ENCODE measurements around the gene TMEM132D. TPM values are rescaled to one million over a fixed set of nuclear protein-coding genes. Genes with fewer than 3 reads are reported as not detected.

The TMEM132D gene
- total and polyA plus RNA-seq, 2 experiments from 2014 or later, result not detected

- no peak for DNase-seq
- Histone ChIP-seq H3K4me3 (no peak overlapping the region), H3F3A (ENCODE audit: insufficient read depth) (no peaks in the 10 kb centered on the region), H3K9me3 (ENCODE audit: low read depth) (no peaks in the 10 kb centered on the region), H3K4me1 (ENCODE audit: insufficient read depth) (no peaks in the 10 kb centered on the region), H2AFZ (no peak overlapping the region), H3K27me3 (replicated peaks; ENCODE audit: insufficient read depth) (no peaks in the 10 kb centered on the region), H3K4me2 (ENCODE audit: unreplicated experiment) (no peak overlapping the region), H3K27ac (no peak overlapping the region), H4K20me1 (ENCODE audit: insufficient read depth) (no peaks in the 10 kb centered on the region), H3K36me3 (ENCODE audit: low read depth) (no peaks in the 10 kb centered on the region), H3K9ac (no peak overlapping the region), H3K9me2 (ENCODE audit: insufficient read depth) (no peaks in the 10 kb centered on the region), H3K79me2 (ENCODE audit: insufficient read depth) (no peaks in the 10 kb centered on the region)
- whole genome bisulfite sequencing, 2 experiments (ENCODE audit: low coverage in 1 of 2, low lambda C conversion rate in 2 of 2, missing lambda C conversion rate in 2 of 2), result 28 to 31% methylated on average over 2 of the region's 2 CpGs
- in situ Hi-C loops (cut with MboI), result no loop called here
- TF ChIP-seq EZH2phosphoT487 (IDR thresholded peaks at IDR 0.05; ENCODE audit: insufficient read depth, low read depth) (no peak), EZH2 (IDR thresholded peaks at IDR 0.05; ENCODE audit: insufficient read depth, poor library complexity, severe bottlenecking) (no peak)
These were observed 75.9 kb downstream of the TMEM132D start for GRCh38 chr12:129827866-129828384.

DNA sequence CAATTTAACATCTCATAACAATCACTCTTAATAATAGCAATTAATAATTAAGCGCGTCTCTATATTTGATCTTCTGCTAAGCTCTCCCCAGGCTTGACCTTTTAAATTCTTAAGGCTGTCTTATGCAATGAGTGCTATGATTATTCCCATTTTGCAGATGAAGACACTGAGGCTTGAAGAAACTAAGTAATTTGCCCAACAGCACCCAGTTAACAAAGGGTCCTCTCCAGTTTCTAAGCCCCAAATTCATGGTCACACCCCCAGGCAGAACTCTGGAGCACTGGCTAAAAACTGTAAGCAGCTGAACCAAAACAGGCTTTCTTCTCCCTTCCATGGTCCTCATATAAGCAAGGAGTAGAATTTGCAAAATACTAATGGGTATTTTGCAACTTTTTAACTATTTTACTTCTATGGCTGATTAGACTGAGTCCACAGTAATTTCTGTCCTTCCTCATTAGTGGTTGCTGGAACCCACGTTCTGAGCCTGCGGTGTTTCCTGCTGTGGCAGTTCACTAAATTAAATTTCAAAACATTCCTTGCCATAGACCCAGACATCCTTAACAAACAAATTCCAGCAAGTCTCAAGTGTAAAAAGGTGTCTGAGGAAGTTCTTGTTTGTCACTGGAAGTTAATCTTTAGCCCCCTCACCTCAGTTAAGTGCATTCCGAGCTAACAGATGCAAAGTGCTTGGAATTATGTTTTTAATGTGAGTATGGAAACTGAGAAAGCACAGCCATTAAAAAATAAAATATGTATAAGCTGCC, 76.5 kb downstream of the TMEM132D start:
- in situ Hi-C loops (cut with MboI), result no loop called here
- Histone ChIP-seq H3K27me3 (replicated peaks; ENCODE audit: insufficient read depth) (no peaks in the 10 kb centered on the region), H3K9me2 (ENCODE audit: insufficient read depth) (no peaks in the 10 kb centered on the region), H4K20me1 (ENCODE audit: insufficient read depth) (no peaks in the 10 kb centered on the region), H3K79me2 (ENCODE audit: insufficient read depth) (no peaks in the 10 kb centered on the region), H3K4me1 (ENCODE audit: insufficient read depth) (no peaks in the 10 kb centered on the region), H3K4me3 (no peak overlapping the region), H3K9me3 (ENCODE audit: low read depth) (no peaks in the 10 kb centered on the region), H3K36me3 (ENCODE audit: low read depth) (no peaks in the 10 kb centered on the region), H3F3A (ENCODE audit: insufficient read depth) (no peaks in the 10 kb centered on the region), H3K27ac (no peak overlapping the region), H2AFZ (no peak overlapping the region), H3K9ac (no peak overlapping the region), H3K4me2 (ENCODE audit: unreplicated experiment) (no peak overlapping the region)
- DNase-seq, result no peak
- TF ChIP-seq EZH2 (IDR thresholded peaks at IDR 0.05; ENCODE audit: insufficient read depth, poor library complexity, severe bottlenecking) (no peak), EZH2phosphoT487 (IDR thresholded peaks at IDR 0.05; ENCODE audit: insufficient read depth, low read depth) (no peak)
- WGBS, 2 experiments (ENCODE audit: low coverage in 1 of 2, low lambda C conversion rate in 2 of 2, missing lambda C conversion rate in 2 of 2), result 41% methylated on average over 5 of the region's 5 CpGs

- H3K4me1 ChIP-seq (ENCODE audit: insufficient read depth), result no peaks in the 10 kb centered on the region
- H2AFZ ChIP-seq, result no peak overlapping the region
- H3K36me3 ChIP-seq (ENCODE audit: low read depth), result no peaks in the 10 kb centered on the region
- in situ Hi-C loops (cut with MboI), result no loop called here
- no peak overlapping the region for H3K4me2 ChIP-seq (ENCODE audit: unreplicated experiment)
- no peak for DNase-seq
- no peaks in the 10 kb centered on the region for H3K27me3 ChIP-seq (replicated peaks; ENCODE audit: insufficient read depth)
- H3K79me2 ChIP-seq (ENCODE audit: insufficient read depth), result no peaks in the 10 kb centered on the region
- WGBS, 2 experiments (ENCODE audit: low coverage in 1 of 2, low lambda C conversion rate in 2 of 2, missing lambda C conversion rate in 2 of 2), result 40 to 48% methylated on average over 10 of the region's 10 CpGs
- H3K4me3 ChIP-seq, result no peak overlapping the region
- H3K9ac ChIP-seq, result no peak overlapping the region
- no peaks in the 10 kb centered on the region for H4K20me1 ChIP-seq (ENCODE audit: insufficient read depth)
- no peaks in the 10 kb centered on the region for H3K9me3 ChIP-seq (ENCODE audit: low read depth)
- TF ChIP-seq EZH2phosphoT487 (IDR thresholded peaks at IDR 0.05; ENCODE audit: insufficient read depth, low read depth) (no peak), EZH2 (IDR thresholded peaks at IDR 0.05; ENCODE audit: insufficient read depth, poor library complexity, severe bottlenecking) (no peak)
- H3F3A ChIP-seq (ENCODE audit: insufficient read depth), result no peaks in the 10 kb centered on the region
- no peak overlapping the region for H3K27ac ChIP-seq
- no peaks in the 10 kb centered on the region for H3K9me2 ChIP-seq (ENCODE audit: insufficient read depth)
These were observed 77.6 kb downstream of the TMEM132D start for GRCh38 chr12:129826273-129826672.

DNA sequence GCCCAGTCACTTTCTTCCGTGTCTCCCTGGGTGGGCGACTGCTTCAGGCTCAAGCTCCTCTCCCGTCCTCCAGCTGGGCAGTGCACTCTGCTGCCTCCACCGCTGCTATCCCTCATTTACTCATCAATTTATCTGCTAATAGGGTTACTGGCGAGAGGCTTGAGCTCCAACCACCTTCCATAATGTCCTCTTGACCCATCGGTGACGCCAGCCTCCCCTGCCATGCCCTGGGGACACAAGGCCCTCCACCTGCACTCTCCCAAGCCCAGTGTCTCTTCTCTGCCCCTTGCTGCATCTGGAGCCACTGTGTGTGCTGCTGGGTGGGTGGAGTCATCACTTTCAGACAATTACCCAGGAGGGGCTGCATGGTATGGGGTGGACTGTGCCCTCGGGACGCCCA, 78.5 kb downstream of the TMEM132D start:
- no peaks in the 10 kb centered on the region for H3K9me3 ChIP-seq (ENCODE audit: low read depth)
- no peak overlapping the region for H3K9ac ChIP-seq
- H3K27ac ChIP-seq, result no peak overlapping the region

More for the DNA sequence above, 78.5 kb downstream of the TMEM132D start:
- H3K27me3 ChIP-seq (replicated peaks; ENCODE audit: insufficient read depth), result no peaks in the 10 kb centered on the region
- H3K79me2 ChIP-seq (ENCODE audit: insufficient read depth), result no peaks in the 10 kb centered on the region
- WGBS, 2 experiments (ENCODE audit: low coverage in 1 of 2, low lambda C conversion rate in 2 of 2, missing lambda C conversion rate in 2 of 2), result 33 to 38% methylated on average over 9 of the region's 9 CpGs
- no peak for DNase-seq
- no peaks in the 10 kb centered on the region for H3F3A ChIP-seq (ENCODE audit: insufficient read depth)
- in situ Hi-C loops (cut with MboI), result no loop called here
- no peak overlapping the region for H3K4me3 ChIP-seq
- no peak overlapping the region for H2AFZ ChIP-seq
- no peaks in the 10 kb centered on the region for H3K4me1 ChIP-seq (ENCODE audit: insufficient read depth)
- TF ChIP-seq EZH2phosphoT487 (IDR thresholded peaks at IDR 0.05; ENCODE audit: insufficient read depth, low read depth), result no peak
- no peak for TF ChIP-seq EZH2 (IDR thresholded peaks at IDR 0.05; ENCODE audit: insufficient read depth, poor library complexity, severe bottlenecking)
- no peaks in the 10 kb centered on the region for H4K20me1 ChIP-seq (ENCODE audit: insufficient read depth)
- H3K4me2 ChIP-seq (ENCODE audit: unreplicated experiment), result no peak overlapping the region
- H3K9me2 ChIP-seq (ENCODE audit: insufficient read depth), result no peaks in the 10 kb centered on the region
- no peaks in the 10 kb centered on the region for H3K36me3 ChIP-seq (ENCODE audit: low read depth)

Data from GM23248 (cell line).